Activated CD4-positive, alpha-beta T cell treated with anti-CD3 and anti-CD28 coated beads for 36 hours (primary cell): Measurements from ENCODE around the gene NEGR1. TPM values are rescaled to one million over a fixed set of nuclear protein-coding genes. Genes with fewer than 3 reads are reported as not detected.

ENCODE experiments used
- ATAC-seq: fragments of 200-7000 bp; cut with Tn5 transposase; one replicate; pipeline ENCODE4 v1.10.0; 2021; ENCODE audit warnings: mild to moderate bottlenecking, moderate library complexity
- CTCF ChIA-PET: fragments of 350-600 bp; sonication (Branson Sonifier 250); formaldehyde crosslinking; loops from one replicate; lab custom pipeline; 2021; ENCODE audit warnings: antibody characterized with exemption; lab: Charles Lee
- POLR2A ChIA-PET: fragments of 350-600 bp; sonication (Branson Sonifier 250); formaldehyde crosslinking; loops from one replicate; lab custom pipeline; 2021; ENCODE audit warnings: antibody characterized with exemption, inconsistent platforms; lab: Charles Lee
- DNase-seq: peaks from one replicate; pipeline ENCODE4 v3.0.0-alpha.2; 2020
- H3K27ac Mint-ChIP-seq: one replicate; pipeline ENCODE4 v1.8.0; 2021; ENCODE audit warnings: mixed read lengths
- H3K27me3 Mint-ChIP-seq: one replicate; pipeline ENCODE4 v1.8.0; 2021; ENCODE audit warnings: mixed read lengths
- H3K36me3 Mint-ChIP-seq: one replicate; pipeline ENCODE4 v1.8.0; 2021; ENCODE audit warnings: low read depth, mixed read lengths
- H3K4me1 Mint-ChIP-seq: one replicate; pipeline ENCODE4 v1.8.0; 2021; ENCODE audit warnings: mixed read lengths
- H3K4me3 Mint-ChIP-seq: one replicate; pipeline ENCODE4 v1.8.0; 2021; ENCODE audit warnings: mild to moderate bottlenecking, moderate library complexity, mixed read lengths
- H3K9me3 Mint-ChIP-seq: one replicate; pipeline ENCODE4 v1.8.0; 2021; ENCODE audit warnings: low read depth, mixed read lengths
- intact Hi-C, 2 experiments: fragments of 100-400 bp; cut with DNase I in 1 of 2; cut with micrococcal nuclease in 1 of 2; formaldehyde crosslinking; loops; one replicate each; pipeline versions ENCODE4 v1.14.2 to v1.15.1; 2022 to 2024; cut with DNase I, micrococcal nuclease
- total RNA-seq, 2 experiments: library from RNA; stranded (reverse); gene quantifications; one replicate each; pipeline ENCODE4 v1.2.3, GENCODE V29; 2021

NEGR1 gene
- total RNA-seq, 2 experiments from 2014 or later, result not detected

DNA sequence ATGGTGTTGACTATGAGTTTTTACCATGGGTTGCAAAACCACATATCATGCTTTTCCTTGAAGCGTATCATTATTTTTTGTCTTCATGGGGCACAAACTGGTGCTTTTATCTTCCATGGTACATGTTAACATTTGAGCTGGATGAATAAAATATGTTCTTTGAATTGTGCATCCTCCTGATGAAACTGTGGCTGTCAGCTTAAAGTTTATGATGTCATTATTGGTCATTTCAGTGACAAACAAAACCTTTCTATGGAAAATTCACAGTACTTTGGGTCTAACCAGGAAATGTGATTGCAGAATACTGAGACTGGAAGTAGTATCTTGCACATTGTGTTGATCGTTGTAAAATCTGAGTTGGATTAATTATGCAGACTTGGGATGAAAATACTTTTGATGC is 909.8 kb downstream of the NEGR1 start:
- Mint-ChIP-seq H3K4me3 (no peak overlapping the region), H3K27ac (no peak overlapping the region), H3K36me3 (no peaks in the 10 kb centered on the region), H3K27me3 (no peaks in the 10 kb centered on the region), H3K9me3 (peaks cover 2% of the 10 kb centered on the region), H3K4me1 (no peaks in the 10 kb centered on the region)
- no peak for ATAC-seq
- DNase-seq, result no peak
- POLR2A ChIA-PET, result no interaction called here
- CTCF ChIA-PET, result interaction anchor here (1.1 kb wide), 1 partner anchor 11 kb away, joined by 3 read pairs; no protein-coding TSS in a partner anchor
- intact Hi-C loops, result no loop called here

DNA sequence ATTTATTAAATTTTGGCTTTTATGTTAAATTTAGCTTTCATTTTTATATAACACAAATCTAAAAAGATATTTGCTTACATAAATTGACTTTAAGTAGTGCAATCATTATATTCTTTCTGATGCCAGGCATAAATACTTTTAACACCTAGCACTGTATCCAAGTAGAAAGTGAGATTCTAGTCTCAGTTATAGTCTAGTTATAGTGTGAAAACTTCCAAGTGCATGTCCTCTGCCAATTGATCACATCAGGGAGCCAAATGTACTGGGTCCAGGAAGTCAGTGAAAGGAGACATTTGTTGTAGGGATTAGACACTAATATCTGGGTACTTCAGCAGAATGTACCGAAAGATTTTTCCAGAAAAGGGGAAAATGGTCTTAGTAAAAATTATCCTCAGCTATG is 910.8 kb downstream of the NEGR1 start:
- no peak for ATAC-seq
- Mint-ChIP-seq H3K36me3 (no peaks in the 10 kb centered on the region), H3K4me1 (no peaks in the 10 kb centered on the region), H3K27me3 (no peaks in the 10 kb centered on the region), H3K27ac (no peak overlapping the region), H3K4me3 (no peak overlapping the region), H3K9me3 (no peaks in the 10 kb centered on the region)
- ChIA-PET CTCF (no interaction called here), POLR2A (no interaction called here)
- intact Hi-C loops, result no loop called here
- no peak for DNase-seq

DNA sequence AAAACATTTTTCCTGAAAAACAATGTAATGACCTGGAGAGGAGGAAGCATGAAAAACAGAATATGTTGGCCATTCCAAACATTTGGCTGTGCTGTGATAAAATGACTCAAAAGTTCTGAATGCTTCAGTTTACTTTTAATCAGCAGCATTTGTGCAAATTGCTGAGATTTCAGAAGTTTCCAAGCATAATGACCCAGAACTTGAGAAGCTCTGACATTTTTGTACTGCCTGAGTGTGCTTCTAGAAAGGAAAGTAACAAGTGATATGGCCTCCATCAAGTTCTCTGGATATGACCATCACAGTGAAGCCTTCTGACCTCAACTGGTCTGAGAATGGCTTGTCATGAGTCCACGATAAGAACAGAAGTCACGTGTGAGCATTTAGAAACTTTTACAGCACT is 918.1 kb downstream of the NEGR1 start:
- ATAC-seq (no peak), DNase-seq (no peak)
- intact Hi-C loops, result no loop called here
- no peak overlapping the region for H3K4me3 Mint-ChIP-seq
- no peak overlapping the region for H3K27ac Mint-ChIP-seq
- H3K36me3 Mint-ChIP-seq, result no peaks in the 10 kb centered on the region
- CTCF ChIA-PET, result no interaction called here
- H3K4me1 Mint-ChIP-seq, result no peaks in the 10 kb centered on the region
- H3K27me3 Mint-ChIP-seq, result no peaks in the 10 kb centered on the region
- POLR2A ChIA-PET, result no interaction called here
- peaks cover 11% of the 10 kb centered on the region for H3K9me3 Mint-ChIP-seq

DNA sequence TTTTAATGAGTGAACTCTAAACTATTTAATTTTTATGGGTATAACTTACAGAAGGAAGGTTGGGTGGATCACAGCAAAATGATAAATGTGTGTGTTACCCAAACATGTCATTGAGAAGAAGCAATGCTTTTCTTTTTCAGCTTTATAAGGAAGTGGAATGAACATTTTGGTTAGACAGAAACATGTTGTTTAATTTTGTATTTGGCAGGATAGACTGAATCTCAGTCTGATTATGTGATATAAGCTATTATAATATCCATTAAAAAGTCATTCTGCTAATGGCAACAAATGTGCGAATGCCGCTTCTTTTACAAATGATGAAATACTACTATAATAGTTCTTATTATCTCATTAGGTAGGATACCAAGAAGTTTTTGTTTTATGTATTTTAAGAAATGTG is 919.6 kb downstream of the NEGR1 start:
- Mint-ChIP-seq H3K9me3 (peaks cover 15% of the 10 kb centered on the region), H3K27ac (no peak overlapping the region), H3K27me3 (no peaks in the 10 kb centered on the region), H3K4me1 (no peaks in the 10 kb centered on the region), H3K4me3 (no peak overlapping the region), H3K36me3 (no peaks in the 10 kb centered on the region)
- ATAC-seq (no peak), DNase-seq (no peak)
- POLR2A ChIA-PET, result no interaction called here
- intact Hi-C loops, result no loop called here
- CTCF ChIA-PET, result no interaction called here

DNA sequence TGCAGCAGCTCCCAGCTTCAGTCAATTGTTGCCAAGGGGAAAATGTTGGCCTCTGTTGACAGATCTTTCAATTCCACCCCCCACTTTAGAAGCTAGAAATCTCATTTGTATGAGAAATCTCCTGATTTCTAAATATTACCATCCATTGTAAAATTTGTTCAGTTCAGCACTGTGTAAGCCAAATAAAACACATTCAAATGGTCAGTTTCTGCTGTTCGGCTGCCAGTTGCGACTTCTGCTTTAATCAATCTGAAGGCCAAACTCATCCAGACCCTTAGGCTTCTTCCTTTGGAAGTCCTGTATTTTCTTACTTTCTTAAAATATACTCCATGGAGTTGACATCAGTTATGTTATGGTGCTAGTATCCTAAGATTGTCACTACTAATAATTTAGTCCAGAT is 920.3 kb downstream of the NEGR1 start:
- Mint-ChIP-seq H3K4me1 (no peaks in the 10 kb centered on the region), H3K9me3 (peaks cover 15% of the 10 kb centered on the region), H3K27ac (no peak overlapping the region), H3K27me3 (no peaks in the 10 kb centered on the region), H3K4me3 (no peak overlapping the region), H3K36me3 (no peaks in the 10 kb centered on the region)
- ATAC-seq, result no peak
- no peak for DNase-seq
- ChIA-PET POLR2A (no interaction called here), CTCF (no interaction called here)
- intact Hi-C loops, result no loop called here

DNA sequence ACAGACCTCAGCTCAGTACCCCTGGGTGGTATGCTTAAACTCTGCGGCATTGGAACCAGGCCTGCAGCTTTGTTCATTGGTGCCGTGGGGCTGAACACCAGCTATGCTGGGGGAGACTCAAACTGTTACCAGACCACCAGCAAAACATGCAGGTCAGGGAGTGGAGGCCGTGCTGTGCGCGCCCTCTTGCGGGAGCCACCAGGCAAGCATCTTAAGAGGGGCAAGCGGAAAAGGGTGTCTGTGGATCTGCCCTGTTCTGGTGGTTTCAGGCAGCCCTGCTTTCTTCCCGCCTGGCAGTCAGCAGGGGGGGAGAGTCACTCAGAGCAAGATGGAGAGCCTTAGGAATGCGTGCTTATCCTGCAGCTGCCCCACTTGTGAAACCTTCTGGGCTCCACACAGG is 924.6 kb downstream of the NEGR1 start:
- Mint-ChIP-seq H3K27me3 (no peaks in the 10 kb centered on the region), H3K4me1 (no peaks in the 10 kb centered on the region), H3K27ac (no peak overlapping the region), H3K36me3 (no peaks in the 10 kb centered on the region), H3K9me3 (peaks cover 19% of the 10 kb centered on the region), H3K4me3 (no peak overlapping the region)
- CTCF ChIA-PET, result no interaction called here
- intact Hi-C loops, result no loop called here
- no peak for ATAC-seq
- POLR2A ChIA-PET, result no interaction called here
- DNase-seq, result no peak

DNA sequence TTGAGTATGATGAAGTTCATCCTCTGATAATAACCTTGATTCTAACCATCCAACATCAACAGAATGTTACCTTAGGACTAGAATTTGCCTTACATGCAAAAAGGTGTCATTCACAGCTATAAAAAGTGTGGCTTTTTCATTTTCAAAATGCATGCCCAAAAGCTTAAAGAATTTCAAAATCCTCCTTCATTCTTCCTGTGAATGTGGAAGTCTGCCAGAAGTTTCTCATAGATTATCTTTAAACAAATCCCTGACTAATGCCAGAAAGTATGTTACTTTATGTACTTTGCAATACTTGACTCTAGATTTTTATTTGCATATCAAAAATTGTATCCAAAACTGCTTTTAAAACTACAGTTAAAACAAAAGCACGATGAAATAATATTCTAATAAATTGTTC is 930.9 kb downstream of the NEGR1 start:
- no peaks in the 10 kb centered on the region for H3K27me3 Mint-ChIP-seq

DNA sequence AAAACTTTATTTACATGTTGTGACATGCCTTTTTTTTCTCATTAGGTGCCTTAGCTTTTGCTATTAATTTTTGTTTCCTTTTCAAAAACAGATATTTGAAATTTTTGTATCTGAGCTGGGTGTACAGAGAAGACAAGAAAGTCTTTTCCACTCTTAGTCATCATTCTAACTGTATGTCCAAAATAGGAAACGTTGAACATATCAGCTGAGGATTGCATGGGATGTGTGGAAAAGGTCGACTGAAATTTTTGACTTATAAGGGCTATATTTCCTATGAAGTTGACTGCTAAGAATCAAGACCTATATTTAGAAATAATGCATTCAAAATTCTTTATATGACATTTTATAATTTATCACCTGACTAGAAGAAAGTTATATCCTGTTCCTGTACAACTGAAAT is 931.5 kb downstream of the NEGR1 start:
- no peak for ATAC-seq
- H3K27ac Mint-ChIP-seq, result no peak overlapping the region
- no peaks in the 10 kb centered on the region for H3K36me3 Mint-ChIP-seq
- POLR2A ChIA-PET, result no interaction called here
- CTCF ChIA-PET, result interaction anchor here (0.6 kb wide), 1 partner anchor 236 kb away, joined by 3 read pairs; no protein-coding TSS in a partner anchor
- H3K4me3 Mint-ChIP-seq, result no peak overlapping the region
- intact Hi-C loops, result no loop called here
- no peaks in the 10 kb centered on the region for H3K4me1 Mint-ChIP-seq
- no peaks in the 10 kb centered on the region for H3K9me3 Mint-ChIP-seq
- no peaks in the 10 kb centered on the region for H3K27me3 Mint-ChIP-seq
- DNase-seq, result no peak

More for the DNA sequence above, 930.9 kb downstream of the NEGR1 start:
- Mint-ChIP-seq H3K4me1 (no peaks in the 10 kb centered on the region), H3K27ac (no peak overlapping the region), H3K9me3 (peaks cover 4% of the 10 kb centered on the region), H3K36me3 (no peaks in the 10 kb centered on the region), H3K4me3 (no peak overlapping the region)
- ChIA-PET CTCF (no interaction called here), POLR2A (no interaction called here)
- no peak for DNase-seq
- ATAC-seq, result no peak
- intact Hi-C loops, result no loop called here

DNA sequence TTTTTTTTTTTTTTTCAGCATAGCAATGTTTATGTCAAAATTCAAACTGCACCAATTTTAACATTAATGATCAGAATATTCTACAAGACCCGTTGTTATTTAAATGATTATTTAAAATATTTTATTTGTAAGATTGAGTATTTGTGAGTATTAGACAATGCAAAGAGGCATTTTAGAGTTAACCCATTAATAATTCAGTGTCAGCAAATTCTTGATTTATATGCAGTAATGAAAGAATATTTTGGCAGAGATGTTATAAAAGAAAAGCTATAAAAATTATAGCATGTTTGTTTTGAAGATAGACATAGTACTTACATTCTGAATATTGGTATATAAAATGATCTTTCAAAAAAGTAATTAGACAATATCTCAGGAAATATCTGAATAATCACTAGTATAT is 932.0 kb downstream of the NEGR1 start:
- H3K4me1 Mint-ChIP-seq, result no peaks in the 10 kb centered on the region

More for the DNA sequence above, 932.0 kb downstream of the NEGR1 start:
- Mint-ChIP-seq H3K27me3 (no peaks in the 10 kb centered on the region), H3K36me3 (no peaks in the 10 kb centered on the region), H3K4me3 (no peak overlapping the region), H3K27ac (no peak overlapping the region), H3K9me3 (no peaks in the 10 kb centered on the region)
- intact Hi-C loops, result no loop called here
- ATAC-seq (no peak), DNase-seq (no peak)
- ChIA-PET POLR2A (no interaction called here), CTCF (no interaction called here)
